DMS 273 (cell line): ENCODE data around the gene KIF25.
"Not testable (repeated sequence)": the region's sequence is repeated elsewhere in the genome, so short reads cannot be mapped to it uniquely, and the experiment has no call there.

Source experiments
- DNase-seq: peaks from one replicate; lab custom pipeline; 2025; ENCODE audit not compliant: unreplicated experiment; lab: John Stamatoyannopoulos, UW

The KIF25 gene

DNA sequence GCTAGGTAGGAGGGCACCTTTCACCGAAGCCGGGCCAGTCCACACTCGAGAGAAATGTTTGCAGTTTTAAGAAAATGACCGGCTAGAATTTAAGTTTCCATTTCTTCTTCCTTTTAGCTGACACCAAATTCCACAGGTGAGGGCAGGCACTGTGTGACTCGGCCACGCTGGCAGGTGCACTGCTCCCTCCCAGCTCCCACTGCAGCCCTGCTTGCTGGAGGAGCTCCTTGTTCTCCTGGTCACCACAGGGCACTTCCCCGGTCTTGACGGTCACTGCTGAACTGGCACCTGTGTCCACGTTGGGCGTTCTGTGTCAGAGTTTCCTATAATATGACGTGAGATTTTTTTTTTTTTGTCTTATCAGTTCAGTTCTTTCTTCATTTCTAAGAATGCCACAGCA lies 3.6 kb upstream of the KIF25 start:
- no peak for DNase-seq

DNA sequence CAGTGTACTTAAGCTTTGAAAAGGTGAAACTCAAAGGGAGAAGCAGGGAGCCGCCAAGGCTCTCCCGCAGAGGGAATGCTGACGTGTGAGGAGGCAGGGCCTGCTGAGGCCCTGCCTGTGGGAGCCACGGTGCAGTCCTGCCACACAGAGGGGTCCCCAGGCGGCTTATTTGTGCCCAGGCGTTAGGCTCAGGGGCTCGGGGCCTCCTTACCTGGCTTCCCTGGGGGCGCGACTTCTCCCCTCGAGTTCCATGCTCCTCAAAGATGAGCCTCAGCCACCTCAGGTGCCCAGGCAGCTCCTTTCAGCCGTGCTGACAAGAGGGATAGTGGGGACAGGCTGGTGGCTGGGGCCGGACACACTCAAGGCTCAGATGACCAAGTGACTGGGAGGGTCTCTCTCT lies 2.2 kb upstream of the KIF25 start:
- DNase-seq = no peak

DNA sequence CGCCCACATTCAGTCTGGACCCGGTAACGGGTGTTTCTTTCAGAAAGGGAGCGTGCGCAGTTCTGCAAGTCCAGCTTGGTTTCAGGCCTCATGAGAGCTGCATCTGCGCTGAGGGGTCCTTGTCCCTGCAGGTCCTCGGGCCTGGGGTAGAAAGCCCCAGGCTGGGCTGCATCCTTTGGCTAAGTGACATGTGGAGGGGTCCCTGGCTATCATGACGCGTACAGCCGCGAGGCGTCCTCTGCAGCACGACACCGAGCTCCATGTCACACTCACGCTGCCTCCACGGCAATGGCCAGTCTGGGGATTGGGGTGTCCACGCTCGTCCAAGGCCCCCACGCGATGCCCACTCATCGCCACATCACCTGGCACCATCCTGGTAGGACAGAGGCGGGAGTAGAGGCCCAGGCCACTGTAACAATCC lies 1.7 kb upstream of the KIF25 start:
- DNase-seq = no peak

DNA sequence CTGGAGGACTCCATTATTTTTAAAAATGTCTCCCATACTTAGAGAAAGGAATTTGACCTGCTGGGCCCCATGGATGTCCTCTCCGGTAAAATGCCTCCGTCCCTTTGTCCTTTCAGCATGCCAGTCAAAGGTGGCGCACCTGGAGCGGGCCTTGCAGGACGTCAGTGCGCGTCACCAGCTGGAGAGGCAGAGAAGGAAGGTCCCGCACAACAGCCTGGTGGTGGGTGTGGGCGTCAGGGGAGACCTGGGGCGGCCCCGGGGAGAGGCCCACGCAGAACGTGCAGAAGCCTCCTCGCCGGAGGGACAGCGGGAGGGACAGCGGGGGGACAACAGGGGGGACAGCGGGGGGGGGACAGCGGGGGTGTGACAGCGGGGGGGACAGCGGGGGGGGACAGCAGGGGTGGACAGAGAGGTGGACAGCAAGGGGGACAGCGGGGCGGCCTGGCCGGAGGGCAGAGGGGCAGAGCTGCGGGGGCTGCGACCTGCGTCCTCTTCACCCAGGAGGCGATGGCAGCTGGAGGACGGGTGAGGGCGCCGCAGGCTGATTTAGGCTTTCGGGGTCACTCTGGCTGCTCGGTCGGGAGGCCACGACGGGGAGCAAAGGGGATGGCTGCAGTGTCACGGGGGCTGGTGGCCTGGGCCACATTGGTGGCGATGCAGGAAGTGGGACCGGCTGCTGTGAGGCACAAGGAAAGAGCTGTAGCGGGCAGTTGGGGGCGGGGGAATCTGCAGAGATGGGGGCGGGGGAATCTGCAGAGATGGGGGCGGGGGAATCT lies 859 bp upstream of the KIF25 start:
- DNase-seq = no peak

DNA sequence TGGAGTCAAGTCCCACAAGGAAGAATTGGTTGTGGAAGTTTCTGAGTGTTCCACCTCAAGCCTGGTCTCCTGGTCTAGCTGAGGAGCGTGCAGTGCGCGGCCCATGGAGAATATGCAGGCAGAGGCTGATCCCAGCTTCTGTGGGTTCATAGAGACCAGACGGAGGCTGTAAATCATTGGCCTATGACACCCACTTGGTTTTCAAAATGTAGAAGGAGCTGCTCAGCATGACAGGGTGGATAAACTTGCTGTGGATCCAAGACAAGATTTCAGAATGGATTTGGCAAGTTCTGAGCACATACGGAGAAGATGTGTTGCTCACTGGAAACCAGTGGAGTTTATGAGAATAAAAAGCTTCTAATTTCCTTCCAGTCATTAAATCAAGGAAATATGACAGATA lies 744 bp downstream of the KIF25 start:
- DNase-seq = peak; percentile 16

DNA sequence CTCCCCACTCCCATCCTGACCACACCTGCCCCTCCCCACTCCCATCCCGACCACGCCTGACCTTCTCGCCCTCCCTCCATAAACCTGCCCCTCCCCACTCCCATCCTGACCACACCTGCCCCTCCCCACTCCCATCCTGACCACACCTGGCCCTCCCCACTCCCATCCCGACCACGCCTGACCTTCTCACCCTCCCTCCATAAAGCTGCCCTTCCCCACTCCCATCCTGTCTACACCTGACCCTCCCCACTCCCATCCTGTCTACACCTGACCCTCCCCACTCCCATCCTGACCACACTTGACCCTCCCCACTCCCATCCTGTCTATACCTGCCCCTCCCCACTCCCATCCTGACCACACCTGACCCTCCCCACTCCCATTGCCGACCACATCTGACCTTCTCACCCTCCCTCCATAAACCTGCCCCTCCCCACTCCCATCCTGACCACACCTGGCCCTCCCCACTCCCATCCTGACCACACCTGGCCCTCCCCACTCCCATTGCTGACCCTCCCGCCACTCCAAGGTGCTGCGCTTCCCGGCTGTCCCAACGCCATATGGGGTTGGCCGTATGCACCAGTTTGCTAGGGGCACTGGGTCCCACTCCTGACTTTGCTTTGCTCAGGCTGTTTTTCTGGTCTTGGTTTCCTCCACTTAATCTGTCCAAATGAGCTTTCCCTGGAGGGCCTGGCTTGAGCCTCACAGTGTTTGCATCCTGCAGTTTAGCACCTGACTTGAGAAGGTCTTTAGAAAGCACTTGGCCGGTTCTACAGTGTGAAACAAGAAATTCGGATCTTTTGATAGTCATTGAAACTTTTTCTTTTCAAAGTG lies 2.9 kb downstream of the KIF25 start:
- no peak for DNase-seq

DNA sequence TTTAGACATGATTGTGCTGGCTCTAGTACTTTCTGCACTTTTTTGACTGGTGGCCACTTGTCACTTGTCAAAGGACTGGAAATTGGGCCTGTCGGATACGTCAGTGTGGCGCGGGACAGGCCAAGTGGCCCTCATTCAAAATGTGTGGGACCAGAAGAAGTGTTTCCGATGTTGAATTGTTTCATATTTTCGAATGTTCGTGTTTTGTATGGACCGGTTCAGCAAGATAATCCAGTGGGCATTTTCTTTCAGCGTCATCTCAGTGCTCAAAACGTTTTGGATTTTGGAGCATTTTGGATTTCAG lies 3.5 kb downstream of the KIF25 start:
- DNase-seq = no peak

DNA sequence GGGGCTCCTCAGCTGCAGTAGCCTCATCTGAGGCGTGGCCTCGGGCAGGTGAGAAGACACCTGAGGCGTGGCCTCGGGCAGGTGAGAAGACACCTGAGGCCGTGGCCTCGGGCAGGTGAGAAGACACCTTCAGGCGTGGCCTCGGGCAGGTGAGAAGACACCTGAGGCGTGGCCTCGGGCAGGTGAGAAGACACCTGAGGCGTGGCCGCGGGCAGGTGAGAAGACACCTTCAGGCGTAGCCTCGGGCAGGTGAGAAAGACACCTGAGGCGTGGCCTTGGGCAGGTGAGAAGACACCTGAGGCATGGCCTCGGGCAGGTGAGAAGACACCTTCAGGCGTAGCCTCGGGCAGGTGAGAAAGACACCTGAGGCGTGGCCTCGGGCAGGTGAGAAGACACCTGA lies 4.0 kb downstream of the KIF25 start:
- DNase-seq = not testable (repeated sequence)

DNA sequence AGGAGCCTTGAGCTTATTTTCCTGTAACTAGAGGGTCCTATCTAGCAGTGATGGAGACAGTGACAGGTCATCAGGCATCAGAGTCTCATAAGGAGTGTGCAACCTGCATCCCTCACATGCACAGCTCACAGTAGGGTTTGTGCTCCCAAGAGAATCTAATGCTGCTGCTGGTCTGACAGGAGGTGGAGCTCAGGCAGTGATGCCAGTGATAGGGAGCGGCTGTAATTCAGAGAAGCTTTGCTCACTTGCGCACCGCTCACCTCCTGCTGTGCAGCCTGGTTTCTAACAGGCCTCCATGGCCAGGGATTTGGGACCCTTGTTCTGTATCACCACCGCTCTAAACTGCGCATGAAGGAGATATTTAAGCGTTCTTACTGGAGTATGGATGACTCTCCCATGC lies 5.3 kb downstream of the KIF25 start:
- no peak for DNase-seq

DNA sequence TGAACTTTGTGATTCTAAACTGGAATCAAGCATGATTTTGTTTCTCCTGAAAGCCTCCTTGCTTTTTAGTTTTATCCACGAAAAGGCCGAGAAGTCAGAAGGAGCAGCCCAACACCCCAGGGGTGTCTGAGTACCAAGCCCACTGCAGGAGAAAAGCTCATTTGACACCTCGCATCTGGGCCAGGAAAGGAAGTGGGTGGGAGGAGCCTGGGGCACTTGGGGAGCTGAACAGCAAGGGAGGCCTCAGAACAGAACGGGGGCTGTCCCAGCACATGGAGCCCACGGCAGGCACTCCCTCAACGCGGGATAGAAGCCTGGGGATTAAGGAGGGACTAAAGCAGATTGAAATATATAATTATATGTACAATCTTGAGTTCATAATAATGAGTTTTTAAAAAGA lies 6.6 kb downstream of the KIF25 start:
- DNase-seq = no peak

DNA sequence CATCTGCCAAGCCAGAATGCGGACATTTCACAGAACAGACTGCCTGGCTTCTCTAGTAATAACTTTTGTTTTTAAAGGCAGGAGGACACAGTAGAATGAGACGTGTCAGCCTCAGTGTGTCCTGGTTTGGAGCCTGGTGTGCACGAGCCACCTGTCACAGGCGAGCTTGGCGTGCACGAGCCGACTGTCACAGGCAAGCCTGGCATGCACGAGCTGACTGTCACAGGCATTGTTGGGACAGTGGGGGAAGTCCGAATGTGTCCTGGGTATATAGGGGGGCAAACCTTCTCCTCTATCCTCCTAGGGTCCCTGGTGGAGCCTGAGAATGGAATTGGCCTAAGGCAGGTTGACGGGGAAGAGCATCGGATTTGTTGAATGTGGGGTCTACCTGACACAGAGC lies 7.5 kb downstream of the KIF25 start:
- DNase-seq = no peak

DNA sequence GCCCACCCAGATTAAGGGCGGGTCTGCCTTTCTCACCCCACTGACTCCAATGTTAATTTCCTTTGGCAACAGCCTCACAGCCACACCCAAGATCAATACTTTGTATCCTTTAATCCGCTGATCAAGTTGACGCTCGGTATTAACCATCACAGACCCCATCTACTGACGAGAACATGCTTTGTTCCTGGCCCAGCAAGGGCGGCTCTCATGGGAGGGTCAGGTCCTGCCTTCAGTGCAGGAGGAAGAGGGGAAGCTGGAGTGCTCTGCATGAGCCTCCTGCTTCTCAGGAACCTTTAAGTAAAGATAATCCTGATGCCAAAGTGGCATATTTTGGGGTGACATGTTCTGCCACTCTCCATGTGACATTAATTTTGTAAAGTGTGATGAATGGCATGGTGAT lies 8.3 kb downstream of the KIF25 start:
- DNase-seq = no peak

DNA sequence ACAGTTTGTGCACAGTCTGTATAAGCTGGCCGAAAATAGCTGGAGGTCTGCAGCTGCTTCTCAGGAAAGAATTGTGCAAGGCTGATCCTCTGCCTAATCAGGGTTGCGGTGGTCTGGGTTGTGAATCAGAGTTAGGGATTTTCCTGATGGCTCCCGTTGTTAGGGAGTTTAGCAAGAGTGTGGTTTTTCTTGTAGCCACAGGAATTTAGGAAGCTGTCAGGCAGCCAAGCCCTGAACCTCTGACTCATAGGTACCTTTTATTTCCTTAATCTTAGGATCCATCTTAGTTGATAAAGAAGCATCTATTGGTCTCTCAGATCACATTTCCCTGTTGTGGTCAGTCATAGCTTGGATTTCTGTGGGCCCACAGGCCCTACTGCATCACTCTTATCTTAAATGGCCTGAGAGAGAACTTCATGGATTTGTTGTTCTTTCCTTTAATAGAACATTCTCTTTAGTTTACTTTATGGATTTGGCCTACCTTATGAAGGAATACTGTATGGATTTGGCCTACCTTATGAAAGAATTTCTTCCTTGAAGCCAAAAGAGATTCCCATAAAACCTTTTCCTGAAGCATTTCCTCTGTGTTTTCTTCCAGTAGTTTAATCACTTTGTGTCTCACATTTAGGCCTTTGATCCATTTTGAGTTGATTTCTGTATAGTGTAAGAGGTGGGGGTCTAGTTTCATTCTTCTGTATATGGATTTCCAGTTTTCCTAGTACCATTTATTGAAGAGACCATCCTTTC lies 10.3 kb downstream of the KIF25 start:
- DNase-seq = no peak

DNA sequence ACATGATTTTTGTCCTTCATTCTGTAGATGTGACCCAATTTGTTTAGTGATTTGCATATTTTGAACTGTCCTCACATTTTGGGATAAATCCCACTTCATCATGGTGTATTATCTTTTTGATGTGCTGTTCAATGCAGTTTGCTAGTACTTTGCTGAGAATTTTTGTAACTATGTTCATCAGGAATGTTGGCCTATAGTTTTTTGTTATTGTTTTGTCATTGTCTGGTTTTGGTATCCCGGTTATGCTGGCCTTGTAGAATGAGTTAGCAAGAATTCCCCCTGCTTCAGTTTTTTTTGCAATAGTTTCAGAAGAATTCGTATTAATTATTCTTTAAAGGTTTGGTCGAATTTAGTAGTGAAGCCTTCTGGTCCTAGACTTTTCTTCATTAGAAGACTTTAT lies 11.9 kb downstream of the KIF25 start:
- DNase-seq = no peak

DNA sequence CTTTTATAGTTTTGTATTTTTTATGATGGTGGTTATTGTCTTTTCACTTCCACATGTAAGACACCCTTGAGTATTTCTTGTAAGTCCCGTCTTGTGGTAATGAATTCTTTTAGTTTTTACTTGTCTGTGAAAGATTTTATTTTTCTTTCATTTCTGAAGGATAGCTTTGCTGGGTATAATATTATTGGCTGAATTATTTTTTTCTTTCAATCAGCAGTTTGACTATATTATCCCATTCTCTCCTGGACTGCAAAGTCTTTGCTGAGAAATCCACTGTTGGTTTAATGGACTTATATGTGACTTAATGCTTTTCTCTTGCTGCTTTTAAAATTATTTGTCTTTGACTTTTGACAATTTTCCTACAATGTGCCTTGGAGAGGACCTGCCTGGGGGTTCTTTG lies 13.8 kb downstream of the KIF25 start:
- DNase-seq = no peak

DNA sequence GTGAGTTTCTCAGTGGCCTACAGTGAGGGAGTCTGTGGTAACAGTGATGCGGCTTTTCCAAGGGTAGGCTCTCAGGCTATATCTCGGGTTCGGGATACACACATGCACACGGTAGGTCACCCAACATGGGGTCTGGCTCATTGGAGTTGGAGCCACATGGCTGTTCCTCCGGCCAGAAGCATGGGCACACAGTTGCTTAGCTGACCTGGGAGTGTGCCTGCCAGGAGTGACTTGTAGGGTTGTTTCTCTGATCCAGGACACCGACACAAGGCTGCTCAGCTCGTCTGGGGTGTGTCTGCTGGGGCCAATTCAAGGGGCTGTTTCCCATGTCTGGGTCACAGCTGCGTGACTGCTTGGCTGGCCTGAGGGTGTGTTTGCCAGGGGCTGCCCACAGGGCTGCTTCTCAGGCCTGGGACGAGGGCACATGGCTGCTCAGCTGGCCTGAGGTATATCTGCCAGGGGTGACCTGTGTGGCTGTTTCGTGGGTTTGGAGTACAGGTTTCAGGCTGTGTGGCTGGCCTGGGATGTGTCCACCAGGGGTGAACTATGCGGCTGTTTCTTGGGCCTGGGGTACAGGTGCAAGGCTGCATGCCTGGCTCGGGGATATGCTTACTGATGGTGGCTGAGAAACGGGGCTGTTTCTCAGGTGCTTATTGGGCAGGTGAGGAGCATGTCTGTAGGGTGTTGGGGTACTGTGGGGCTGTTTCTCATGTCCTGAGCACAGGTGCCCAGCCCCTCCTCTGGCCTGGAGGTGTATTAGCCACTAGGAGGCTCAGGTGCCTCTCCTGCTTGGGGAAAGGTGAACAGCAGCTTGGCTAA lies 15.2 kb downstream of the KIF25 start:
- no peak for DNase-seq

DNA sequence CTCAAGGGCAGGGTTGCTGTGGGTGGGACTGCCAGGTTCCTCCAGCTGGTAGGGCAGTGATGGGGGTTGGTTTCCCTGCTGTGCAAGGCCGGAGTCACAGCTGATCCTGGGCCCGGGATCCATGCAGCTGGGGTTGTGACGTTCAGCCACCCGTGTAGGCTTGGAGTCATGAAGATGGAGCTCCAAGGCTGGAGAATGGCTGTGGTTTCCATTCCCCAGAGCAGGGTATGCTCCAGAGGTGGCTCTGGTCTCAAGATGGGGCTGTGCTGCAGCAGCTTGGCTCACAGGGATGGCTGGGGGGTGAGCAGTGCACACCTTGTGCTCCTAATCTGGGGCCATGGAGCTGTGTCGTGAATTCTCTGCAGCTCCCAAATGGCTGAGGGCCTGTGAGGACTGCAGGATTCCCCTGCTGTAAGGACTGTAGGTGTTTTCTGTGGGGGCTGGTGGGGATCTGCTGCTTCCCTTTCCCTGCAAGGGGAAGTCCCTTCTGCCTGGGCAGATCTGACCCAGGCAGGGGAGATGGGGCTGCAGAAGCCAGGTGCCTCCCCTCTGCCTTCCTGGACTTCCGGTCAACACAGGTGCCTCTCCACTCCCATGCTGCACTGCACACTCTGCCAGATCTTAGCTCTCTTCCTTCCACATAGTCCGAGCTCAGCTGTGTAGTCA lies 15.9 kb downstream of the KIF25 start:
- no peak for DNase-seq

DNA sequence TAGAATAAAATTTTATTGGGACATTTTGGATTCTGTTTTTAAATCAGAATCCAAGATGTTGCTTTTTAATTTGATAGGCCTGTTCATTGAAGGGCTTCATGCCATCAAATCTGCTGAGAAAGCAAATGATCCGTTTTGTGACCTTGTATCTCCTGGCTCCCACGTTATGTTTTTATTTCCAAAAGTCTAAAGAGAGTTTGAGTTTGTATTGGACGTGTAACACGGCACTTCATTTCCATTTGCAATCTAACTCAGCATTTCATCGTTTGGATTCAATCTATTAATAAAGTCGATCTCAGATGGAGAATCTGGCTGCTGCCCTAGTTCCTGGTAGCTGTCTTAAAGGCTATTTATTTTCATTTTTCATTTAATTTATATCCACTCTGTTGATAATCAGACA lies 17.0 kb downstream of the KIF25 start:
- no peak for DNase-seq

DNA sequence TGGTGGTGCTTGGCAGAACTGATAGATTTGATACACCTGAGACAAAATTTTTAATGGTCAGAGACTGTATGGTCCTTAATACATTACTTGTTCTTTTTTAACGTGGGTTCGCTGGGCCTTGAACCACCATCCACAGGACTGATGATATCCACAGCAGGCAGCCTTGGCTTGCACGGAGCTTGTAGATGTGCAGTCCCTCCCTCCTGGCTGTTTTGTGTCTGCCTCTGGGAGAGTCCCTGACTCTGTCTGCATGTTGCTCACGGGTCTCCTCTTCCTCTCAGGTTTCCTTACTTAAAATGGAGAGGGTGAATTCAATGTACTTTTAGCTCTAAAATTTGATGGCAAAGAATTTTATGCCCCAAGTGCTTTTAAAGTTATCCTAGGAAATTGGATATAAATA lies 17.5 kb downstream of the KIF25 start:
- DNase-seq = no peak

DNA sequence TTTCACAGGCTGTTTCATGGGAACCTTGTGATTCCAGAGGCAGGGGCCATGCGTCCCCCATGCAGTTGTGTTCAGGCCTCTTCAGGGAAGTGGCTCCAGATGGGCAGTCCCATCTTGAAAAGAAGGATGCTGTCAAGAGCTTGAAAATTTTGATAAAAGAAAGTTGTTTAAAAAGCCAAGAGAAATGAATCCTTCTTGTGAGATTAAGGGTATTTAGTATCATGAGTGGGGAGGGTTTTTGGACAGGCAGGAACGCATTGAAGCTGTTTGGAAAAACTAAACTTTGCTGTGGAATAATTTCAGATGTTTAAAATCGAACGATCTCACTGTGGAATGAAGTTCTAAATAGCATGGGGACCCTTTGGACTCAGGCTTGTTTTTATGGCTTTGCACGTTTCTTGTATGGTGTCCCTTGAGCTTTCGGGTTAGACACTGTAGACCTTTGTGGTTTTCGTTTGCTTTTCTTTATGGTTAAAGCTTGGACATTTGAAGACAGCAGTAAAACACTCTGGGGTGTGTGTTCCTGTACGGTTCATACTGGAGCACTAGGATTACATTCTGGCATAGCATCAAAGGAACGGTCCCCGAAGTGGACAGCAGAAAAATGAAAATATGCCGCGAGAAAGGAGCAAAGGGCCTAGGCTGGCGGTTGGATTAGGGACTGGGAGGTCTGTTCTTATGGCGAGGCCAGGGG lies 18.2 kb downstream of the KIF25 start:
- no peak for DNase-seq
